A673 (cell line): ENCODE data around the gene RPL26.

Experiments
- CTCF ChIP-seq: fragments of 300-800, 200-600 bp; sonication (generic); conservative IDR thresholded peaks from 2 replicates; pipeline ENCODE4 v1.5.1; 2017; ENCODE audit warnings: low read depth, mild to moderate bottlenecking, antibody characterized with exemption, low read length, moderate library complexity, mixed read lengths
- EZH2 ChIP-seq: fragments of 200-600 bp; sonication (generic); IDR thresholded peaks from 2 replicates; pipeline ENCODE4 v1.6.1; 2017; ENCODE audit warnings: borderline replicate concordance, low read depth, mild to moderate bottlenecking, mixed read lengths, antibody characterized with exemption, low read length; ENCODE audit not compliant: poor library complexity, severe bottlenecking

GRCh38 chr17:8337802-8338752, 44.9 kb downstream of the RPL26 start:
- TF ChIP-seq CTCF, result no peak
- no peak for TF ChIP-seq EZH2
